Glomerular visceral epithelial cell (primary cell): Measurements from ENCODE around the gene ATP2A1.
"Not testable (repeated sequence)": the region's sequence is repeated elsewhere in the genome, so short reads cannot be mapped to it uniquely, and the experiment has no call there.

Experiments used
- DNase-seq: peaks from one replicate; pipeline ENCODE4 v3.0.0-alpha.2; 2016; ENCODE audit errors: extremely low spot score

The ATP2A1 gene

DNA sequence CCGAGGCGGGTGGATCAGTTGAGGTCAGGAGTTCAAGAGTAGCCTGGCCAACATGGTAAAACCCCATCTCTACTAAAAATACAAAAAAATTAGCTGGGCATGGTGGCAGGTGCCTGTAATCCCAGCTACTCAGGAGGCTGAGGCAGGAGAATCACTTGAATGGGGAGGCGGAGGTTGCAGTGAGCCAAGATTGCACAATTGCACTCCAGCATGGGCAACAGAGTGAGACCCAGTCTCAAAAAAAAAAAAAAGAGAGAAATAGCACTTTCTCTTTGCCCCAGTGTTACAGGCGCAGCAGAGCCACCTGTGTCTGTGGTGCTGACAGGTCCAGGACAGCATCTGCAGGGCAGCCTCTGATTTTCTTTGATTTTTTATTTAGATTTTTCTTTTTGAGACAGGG, 3.3 kb downstream of the ATP2A1 start:
- DNase-seq = not testable (repeated sequence)

DNA sequence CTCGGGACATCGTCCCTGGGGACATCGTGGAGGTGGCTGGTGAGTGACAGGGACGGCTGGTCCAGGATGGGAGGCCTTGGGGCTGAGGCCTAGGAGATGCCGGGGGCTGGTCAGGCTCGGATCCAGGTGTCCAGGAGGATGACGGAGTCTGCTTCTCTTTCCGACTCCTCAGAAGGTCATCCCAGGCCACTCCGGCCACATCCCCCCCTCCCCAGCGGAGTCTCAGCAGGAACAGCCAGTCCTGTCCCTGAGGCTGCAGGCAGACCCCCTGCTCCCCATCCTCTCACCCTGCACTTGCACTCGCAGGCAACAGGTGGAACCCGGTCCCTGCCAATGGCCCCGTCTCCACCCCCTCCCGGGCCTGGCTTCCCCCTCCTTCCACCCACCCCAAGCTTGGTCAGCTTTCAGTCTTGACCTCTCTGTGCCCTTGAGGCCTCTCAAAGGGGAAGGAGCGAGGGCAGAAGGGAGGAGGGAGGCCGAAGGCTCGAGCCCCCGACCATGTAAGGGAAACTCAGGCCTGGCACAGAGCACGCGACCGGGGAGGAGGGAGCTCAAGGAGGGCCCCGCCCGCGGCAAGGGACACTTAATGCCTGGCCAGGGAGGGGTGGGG, 4.4 kb downstream of the ATP2A1 start:
- no peak for DNase-seq

DNA sequence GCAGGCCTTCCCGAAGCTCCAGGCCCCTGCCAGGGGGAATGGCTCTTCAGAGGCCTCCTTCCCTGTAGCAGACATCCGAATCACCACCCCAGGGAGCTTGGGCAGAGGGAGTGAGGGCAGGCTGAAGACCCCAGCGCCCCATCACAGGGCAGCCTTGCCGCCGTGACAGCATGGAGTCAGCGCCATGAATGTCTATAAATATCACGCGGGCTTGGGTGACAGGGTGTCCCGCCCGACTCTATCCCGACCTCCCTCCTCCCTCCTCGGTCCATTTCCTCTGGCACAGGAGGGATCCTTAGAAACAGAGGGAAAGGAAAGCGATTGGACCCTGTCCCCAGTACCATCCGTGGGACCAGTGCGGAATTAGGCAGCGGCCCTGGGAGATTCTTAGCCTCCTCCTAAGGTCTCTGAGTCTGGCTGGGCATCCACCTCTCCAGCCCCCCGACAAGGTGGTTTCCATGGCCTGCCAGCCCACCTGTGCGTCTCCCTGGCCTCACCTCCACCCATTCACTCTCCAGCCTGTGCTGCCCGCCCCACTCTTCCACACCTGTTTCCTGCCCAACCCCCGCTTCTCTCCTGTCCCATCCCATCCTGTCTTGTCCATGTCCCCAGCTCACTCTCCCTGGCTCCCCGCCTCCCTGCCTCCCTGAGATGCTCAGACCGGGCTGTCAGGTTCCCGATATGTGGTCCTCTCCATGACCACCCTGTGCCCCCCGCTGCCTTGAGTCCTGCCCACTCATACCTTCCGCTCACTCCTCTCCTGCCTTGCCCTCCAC, 5.1 kb downstream of the ATP2A1 start:
- no peak for DNase-seq

DNA sequence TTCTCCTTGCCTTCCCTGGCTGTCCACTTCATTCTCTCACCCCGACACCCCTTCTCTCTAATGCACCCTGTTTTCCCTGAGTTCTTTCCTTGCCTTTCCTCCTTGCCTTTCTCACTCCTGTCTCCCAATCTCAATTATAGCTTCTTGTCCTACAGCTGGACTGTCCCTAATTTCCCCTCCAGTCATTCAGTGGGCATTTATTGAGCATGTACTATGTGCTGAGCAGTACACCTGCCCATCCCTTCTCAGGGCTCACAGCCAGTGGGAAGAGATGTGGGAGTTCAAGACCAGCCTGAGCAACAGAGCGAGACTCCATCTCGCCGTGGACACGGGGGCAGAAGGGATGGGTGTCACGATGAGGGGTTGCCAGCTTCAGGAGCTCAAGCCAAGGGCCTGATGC, 5.8 kb downstream of the ATP2A1 start:
- no peak for DNase-seq

DNA sequence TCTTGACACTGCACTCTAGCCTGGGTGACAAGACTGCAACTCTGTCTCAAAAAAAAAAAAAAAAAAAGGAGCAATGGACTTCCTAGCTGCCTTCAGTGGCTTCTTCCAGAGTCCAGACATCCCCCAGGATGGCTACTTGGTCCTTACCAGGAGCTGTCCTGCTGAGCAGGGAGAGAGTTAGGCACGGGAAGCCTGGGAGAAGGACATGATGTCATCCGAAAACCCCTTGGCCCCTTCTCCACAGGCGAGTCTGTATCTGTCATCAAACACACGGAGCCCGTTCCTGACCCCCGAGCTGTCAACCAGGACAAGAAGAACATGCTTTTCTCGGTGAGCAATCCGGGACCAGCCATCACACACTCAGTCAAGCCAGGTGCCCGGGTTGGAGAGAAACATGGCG, 8.7 kb downstream of the ATP2A1 start:
- no peak for DNase-seq

GRCh38 chr16:28890355-28890754, 12.1 kb downstream of the ATP2A1 start:
- not testable (repeated sequence) for DNase-seq

- DNase-seq = no peak
These were observed 13.9 kb downstream of the ATP2A1 start for GRCh38 chr16:28891964-28892890.

DNA sequence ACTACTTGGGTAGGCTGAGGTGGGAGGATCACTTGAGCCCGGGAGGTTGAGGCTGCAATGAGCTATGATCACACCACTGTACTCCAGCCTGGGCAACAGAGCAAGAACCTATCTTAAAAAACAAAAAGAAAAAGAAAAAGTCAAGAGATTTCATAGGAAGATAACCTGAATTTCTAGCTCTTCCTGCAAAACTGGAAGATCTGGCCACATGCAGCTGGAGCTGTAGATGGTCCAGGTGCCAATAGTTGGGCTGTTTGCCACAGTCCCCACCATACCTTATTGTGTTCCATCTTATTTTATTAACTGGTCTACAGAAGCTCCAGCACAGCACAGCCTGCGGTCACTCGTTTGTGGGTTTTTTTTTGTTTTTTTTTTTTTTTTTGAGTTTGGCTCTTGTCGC, 15.0 kb downstream of the ATP2A1 start:
- DNase-seq = no peak

GRCh38 chr16:28895609-28896008, 17.3 kb downstream of the ATP2A1 start:
- DNase-seq = no peak

- DNase-seq = no peak
These were observed 19.5 kb downstream of the ATP2A1 start for GRCh38 chr16:28897826-28898225.

GRCh38 chr16:28898266-28898665, 20.0 kb downstream of the ATP2A1 start:
- no peak for DNase-seq

DNA sequence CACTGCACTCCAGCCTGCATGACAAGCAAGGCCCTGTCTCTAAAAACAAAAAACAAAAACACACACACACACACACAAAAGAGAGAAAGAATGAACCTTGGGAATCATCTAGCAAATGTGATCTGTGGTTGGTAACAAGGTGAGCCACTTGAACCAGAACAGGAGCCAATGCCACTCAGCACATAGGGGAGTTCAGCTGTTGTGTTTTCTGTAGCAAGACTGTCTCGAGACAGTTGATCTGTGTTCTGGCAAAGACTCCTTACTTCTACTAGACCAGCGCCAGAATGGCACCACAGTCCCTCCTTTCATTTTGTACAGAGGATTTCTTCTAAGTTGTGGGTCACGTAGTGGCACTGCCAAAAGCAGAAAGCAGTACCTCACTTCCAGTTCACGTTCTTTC, 20.7 kb downstream of the ATP2A1 start:
- DNase-seq = no peak

DNA sequence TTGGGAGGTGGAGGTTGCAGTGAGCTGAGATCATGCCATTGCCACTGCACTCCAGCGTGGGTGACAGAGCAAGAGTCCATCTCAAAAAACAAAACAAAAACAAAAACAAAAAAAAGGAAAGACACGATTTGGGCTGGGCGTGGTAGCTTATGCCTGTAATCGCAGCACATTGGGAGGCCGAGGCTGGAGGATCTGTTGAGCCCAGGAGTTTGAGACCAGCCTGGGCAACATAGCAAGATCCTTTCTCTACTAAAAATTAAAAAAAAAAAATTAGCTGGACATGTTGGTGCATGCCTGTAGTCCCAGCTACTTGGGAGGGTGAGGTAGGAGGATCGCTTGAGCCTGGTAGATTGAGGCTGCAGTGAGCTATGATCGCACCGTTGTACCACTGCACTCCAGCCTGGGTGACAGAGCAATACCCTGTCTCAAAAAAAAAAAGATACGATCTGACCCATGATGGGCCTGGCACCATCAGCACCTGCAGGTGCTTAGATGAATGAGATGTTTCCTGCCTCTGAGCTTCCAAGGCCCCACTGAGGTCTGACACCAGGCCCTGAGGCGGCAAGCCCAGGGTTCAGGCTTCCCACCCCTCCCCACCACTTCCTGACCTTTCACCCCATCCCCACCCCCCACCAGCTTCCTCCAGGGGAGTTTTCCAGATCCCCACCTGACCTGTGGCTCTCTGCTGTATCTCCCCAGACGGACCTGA, 21.7 kb downstream of the ATP2A1 start:
- no peak for DNase-seq

GRCh38 chr16:28900601-28901000, 22.3 kb downstream of the ATP2A1 start:
- DNase-seq = no peak

DNA sequence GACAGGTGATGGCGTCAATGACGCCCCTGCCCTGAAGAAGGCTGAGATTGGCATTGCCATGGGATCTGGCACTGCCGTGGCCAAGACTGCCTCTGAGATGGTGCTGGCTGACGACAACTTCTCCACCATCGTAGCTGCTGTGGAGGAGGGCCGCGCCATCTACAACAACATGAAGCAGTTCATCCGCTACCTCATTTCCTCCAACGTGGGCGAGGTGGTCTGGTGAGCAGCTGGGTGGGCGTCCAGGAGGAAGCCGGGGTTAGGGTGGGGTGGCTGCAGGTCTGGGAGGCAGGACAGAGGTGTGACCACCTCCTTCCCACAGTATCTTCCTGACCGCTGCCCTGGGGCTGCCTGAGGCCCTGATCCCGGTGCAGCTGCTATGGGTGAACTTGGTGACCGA, 23.6 kb downstream of the ATP2A1 start:
- DNase-seq = no peak

DNA sequence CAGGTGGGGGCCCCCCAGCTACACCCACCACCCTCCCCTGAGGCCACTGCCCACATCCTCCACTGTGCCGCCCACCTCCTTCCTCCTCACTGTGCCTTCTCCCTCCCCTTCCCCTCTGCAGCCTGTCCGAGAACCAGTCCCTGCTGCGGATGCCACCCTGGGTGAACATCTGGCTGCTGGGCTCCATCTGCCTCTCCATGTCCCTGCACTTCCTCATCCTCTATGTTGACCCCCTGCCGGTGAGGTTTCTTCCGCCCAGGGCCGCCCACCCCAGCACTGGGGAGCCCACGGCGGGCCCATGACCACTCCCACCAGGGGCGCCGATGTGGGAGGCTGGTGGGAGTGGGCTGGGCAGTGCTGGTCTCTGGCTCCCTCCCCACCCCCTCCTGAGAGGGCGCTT, 24.6 kb downstream of the ATP2A1 start:
- DNase-seq = no peak

DNA sequence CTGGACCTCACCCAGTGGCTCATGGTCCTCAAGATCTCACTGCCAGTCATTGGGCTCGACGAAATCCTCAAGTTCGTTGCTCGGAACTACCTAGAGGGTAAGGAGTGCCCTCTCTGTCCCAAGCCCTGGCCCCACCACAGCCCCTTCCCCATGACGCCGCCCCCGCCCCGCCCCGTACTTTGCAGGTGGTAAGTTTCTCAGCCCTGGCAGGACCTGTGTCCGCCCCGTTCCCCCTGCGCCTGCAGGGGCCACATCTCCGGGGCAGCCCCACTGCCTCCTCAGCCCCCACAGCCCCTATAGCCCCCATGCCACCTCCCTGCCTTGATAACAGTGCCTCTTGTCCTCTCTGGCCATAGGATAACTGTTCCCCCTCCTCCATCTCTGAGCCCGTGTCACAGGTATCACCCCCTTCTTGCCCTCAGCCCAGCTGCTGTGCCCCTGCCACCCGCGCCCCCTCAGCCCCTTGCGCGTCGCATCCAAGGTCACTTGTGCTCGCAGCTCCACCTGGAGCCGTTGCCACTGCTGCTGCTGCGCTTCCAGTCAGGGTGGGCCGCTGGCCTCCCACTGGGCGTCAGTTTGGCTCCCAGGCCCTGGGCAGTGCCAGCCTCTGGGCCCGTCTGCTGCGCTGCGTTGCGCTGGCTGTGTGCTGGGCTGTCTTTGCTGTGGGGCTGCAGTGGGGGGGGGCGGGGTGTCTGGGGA, 25.2 kb downstream of the ATP2A1 start:
- DNase-seq = no peak

GRCh38 chr16:28904363-28904762, 26.1 kb downstream of the ATP2A1 start:
- DNase-seq = no peak

DNA sequence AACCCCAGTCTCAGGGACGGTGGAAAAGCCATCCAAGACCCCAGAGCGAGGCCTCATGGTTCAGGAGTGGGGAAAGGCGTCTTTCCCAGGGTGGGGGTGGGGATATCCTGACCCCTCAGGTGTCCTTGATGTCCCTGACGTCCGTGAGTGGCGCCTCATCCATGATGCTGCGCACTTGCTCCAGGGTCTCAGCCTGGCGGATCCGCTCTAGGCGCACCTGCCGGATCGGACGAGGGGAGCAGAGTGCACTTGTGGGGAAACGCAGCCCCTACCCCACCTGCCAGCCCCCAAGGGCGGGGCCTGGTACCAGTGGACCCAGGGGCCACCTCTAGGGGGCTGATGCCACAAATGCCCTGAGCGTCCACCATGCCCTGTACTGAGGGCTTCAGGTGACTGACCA, 26.5 kb downstream of the ATP2A1 start:
- no peak for DNase-seq

DNA sequence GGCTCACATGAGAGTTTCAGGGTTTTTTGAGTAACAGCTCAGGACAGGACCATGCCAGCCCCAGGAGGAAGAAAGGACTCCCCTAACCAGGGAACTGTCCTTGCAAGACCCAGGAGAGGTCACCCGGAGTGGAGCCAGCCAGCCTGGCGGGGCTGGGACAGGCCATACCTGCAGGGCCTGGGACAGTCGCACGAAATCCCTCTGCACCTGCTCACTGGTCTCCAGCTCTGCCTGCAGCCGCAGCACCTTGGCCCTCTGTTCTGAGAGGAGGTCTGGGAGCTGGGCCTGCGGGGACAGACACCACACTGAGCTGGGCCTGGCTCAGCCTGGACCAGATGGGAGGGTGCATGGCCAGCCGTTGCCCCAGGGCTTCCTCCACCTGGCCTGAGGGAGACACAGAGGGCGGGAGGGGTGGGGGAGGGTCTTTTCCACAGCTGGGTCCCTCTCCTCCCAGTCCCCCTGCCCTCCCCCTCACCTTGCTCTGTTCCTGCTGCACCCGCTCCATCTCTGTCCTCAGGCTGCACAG, 27.0 kb downstream of the ATP2A1 start:
- DNase-seq = no peak

DNA sequence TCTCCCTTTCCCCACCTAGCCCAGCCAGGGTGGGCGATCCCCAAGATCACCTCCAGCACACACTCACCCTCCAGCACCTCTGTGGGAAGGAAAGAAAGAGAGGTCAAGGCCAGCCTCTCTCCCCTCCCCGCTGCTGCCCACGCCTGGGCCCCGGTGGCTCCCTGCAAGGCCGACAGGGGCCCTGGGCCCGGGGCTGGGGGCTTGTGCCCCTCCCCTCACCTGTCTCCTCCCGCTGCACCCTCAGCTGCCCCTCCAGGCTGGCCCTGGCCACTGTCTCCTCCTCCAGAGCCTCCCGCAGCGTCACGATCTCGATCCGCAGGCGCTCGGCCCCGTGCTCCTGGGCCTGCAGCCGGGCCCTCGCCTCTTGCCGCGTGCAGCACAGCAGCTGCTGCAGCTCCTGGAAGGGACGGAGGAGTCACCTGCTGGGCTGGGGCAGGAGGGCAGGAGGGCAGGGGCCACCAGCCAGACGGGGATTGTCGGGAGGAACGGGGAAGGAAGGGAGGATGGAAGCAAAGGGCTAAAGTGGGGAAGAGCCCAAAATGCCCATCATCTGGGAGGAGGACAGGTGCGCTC, 27.6 kb downstream of the ATP2A1 start:
- DNase-seq = no peak
